ENCODE data around the gene UBAC1.

DNA sequence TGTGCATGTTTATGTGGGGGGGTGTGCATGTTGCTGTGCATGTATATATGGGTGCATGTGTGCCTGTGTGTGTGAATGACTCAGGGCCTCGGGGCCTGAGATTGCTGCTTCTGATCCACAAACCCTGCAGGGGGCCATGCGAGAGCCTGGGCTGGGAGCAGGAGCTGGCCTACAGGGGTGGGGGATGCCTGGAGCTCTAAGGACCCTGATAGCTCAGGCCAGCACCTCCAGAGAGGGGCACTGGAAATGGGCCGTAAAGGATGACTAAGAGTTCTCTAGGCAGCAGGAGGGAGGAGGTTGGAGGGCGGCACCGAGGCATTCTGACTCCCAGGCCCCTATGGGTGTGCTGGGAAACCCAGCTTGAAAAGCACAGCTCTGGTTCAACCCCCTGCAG is 6.9 kb upstream of the UBAC1 start:
- TF ChIP-seq, protein P1, sequence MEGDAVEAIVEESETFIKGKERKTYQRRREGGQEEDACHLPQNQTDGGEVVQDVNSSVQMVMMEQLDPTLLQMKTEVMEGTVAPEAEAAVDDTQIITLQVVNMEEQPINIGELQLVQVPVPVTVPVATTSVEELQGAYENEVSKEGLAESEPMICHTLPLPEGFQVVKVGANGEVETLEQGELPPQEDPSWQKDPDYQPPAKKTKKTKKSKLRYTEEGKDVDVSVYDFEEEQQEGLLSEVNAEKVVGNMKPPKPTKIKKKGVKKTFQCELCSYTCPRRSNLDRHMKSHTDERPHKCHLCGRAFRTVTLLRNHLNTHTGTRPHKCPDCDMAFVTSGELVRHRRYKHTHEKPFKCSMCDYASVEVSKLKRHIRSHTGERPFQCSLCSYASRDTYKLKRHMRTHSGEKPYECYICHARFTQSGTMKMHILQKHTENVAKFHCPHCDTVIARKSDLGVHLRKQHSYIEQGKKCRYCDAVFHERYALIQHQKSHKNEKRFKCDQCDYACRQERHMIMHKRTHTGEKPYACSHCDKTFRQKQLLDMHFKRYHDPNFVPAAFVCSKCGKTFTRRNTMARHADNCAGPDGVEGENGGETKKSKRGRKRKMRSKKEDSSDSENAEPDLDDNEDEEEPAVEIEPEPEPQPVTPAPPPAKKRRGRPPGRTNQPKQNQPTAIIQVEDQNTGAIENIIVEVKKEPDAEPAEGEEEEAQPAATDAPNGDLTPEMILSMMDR (IDR thresholded peaks at IDR 0.05): no peak
- TF ChIP-seq EP300 (IDR thresholded peaks at IDR 0.05) (no peak), POLR2A (IDR thresholded peaks at IDR 0.05) (no peak)
